Amniotic epithelial cell (primary cell): Measurements from ENCODE around the gene IKZF2.

ENCODE experiments used
- DNase-seq: peaks from one replicate; pipeline ENCODE4 v3.0.0-alpha.2; 2010; ENCODE audit warnings: low read depth

IKZF2 gene

GRCh38 chr2:213152888-213153287, 1.5 kb upstream of the IKZF2 start:
- DNase-seq = no peak

GRCh38 chr2:213152065-213152794, 818 bp upstream of the IKZF2 start:
- peak; percentile 76 for DNase-seq

- peak; percentile 29 for DNase-seq
These were observed 906 bp downstream of the IKZF2 start for GRCh38 chr2:213150315-213151097.

- DNase-seq = no peak
These were observed 1.5 kb downstream of the IKZF2 start for GRCh38 chr2:213149949-213150314.

- no peak for DNase-seq
These were observed 2.0 kb downstream of the IKZF2 start for GRCh38 chr2:213149294-213149875.

- no peak for DNase-seq
These were observed 2.7 kb downstream of the IKZF2 start for GRCh38 chr2:213148572-213149261.

- no peak for DNase-seq
These were observed 3.9 kb downstream of the IKZF2 start for GRCh38 chr2:213147538-213147937.

- DNase-seq = no peak
These were observed 5.6 kb downstream of the IKZF2 start for GRCh38 chr2:213145715-213146242.

GRCh38 chr2:213137064-213137463, 14.3 kb downstream of the IKZF2 start:
- DNase-seq = no peak

GRCh38 chr2:213129311-213129710, 22.1 kb downstream of the IKZF2 start:
- DNase-seq = no peak

- peak; percentile 21 for DNase-seq
These were observed 25.6 kb downstream of the IKZF2 start for GRCh38 chr2:213125646-213126347.

- DNase-seq = no peak
These were observed 28.7 kb downstream of the IKZF2 start for GRCh38 chr2:213122725-213123124.

- DNase-seq = no peak
These were observed 29.7 kb downstream of the IKZF2 start for GRCh38 chr2:213121690-213122089.

- peak; percentile 60 for DNase-seq
These were observed 32.2 kb downstream of the IKZF2 start for GRCh38 chr2:213119061-213119809.

- DNase-seq = no peak
These were observed 43.1 kb downstream of the IKZF2 start for GRCh38 chr2:213108308-213108707.

GRCh38 chr2:213107728-213108127, 43.7 kb downstream of the IKZF2 start:
- no peak for DNase-seq

GRCh38 chr2:213105212-213105611, 46.2 kb downstream of the IKZF2 start:
- no peak for DNase-seq

GRCh38 chr2:213104903-213105202, 46.6 kb downstream of the IKZF2 start:
- DNase-seq = no peak

- peak; percentile 25 for DNase-seq
These were observed 47.1 kb downstream of the IKZF2 start for GRCh38 chr2:213104092-213104902.
